Esophagus squamous epithelium (tissue), 4 donors: Measurements from ENCODE around the gene TTC28.

Source experiments
- POLR2A ChIP-seq, 4 donors: fragments of 450-650 bp; IDR thresholded peaks; one replicate each; pipeline ENCODE4 v1.6.1; 2017; ENCODE audit warnings: antibody characterized with exemption in 4 of 4, mild to moderate bottlenecking in 4 of 4, moderate library complexity in 3 of 4
- TF ChIP-seq, protein P1 (sequence below), 6 experiments: fragments of 450-650 bp in 4 of 6; fragments of 200-600 bp in 2 of 6; sonication (generic) in 2 of 6; IDR thresholded peaks; one replicate each; pipeline ENCODE4 v1.5.1; 2016 to 2019; ENCODE audit warnings: antibody characterized with exemption in 6 of 6, mild to moderate bottlenecking in 4 of 6, moderate library complexity in 4 of 6

DNA sequence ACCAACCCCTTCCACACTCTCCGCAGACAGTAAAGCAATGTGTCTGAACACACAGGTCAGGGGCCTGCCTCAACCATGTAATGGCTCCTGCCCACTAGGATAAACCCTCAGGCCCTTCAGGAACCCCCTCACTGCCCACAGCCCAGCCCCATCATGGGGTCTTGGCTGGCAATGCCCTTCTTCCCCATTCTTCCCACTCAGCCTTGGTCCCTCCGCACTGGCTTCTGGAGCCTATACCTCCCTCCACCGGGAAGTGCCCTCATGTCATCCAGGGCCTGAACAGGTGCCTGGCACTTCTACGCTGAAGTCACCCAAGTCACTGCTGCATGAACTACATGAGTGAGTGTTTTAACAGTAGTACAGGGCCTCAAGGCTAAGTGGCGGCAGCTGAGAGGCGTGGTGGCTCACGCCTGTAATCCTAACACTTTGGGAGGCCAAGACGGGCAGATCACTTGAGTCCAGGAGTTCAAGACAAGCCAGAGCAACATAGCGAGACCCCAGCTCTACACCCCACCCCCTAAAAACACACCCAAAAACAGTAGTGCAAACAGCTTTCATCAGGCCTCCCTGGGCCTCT, 685.8 kb downstream of the TTC28 start:
- TF ChIP-seq POLR2A (IDR thresholded peaks at IDR 0.05) = no peak
- TF ChIP-seq, protein P1, sequence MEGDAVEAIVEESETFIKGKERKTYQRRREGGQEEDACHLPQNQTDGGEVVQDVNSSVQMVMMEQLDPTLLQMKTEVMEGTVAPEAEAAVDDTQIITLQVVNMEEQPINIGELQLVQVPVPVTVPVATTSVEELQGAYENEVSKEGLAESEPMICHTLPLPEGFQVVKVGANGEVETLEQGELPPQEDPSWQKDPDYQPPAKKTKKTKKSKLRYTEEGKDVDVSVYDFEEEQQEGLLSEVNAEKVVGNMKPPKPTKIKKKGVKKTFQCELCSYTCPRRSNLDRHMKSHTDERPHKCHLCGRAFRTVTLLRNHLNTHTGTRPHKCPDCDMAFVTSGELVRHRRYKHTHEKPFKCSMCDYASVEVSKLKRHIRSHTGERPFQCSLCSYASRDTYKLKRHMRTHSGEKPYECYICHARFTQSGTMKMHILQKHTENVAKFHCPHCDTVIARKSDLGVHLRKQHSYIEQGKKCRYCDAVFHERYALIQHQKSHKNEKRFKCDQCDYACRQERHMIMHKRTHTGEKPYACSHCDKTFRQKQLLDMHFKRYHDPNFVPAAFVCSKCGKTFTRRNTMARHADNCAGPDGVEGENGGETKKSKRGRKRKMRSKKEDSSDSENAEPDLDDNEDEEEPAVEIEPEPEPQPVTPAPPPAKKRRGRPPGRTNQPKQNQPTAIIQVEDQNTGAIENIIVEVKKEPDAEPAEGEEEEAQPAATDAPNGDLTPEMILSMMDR (IDR thresholded peaks at IDR 0.05) = no peak
